WTC11 (cell line): ENCODE results near the gene ACBD6. TPM values are rescaled to one million over a fixed set of nuclear protein-coding genes. Genes with fewer than 3 reads are reported as not detected.

Experiments
- ATAC-seq: fragments of 200-7000 bp; cut with Tn5 transposase; 2 replicates; pipeline ENCODE4 v1.10.0; 2021; ENCODE audit warnings: mild to moderate bottlenecking, moderate library complexity
- CTCF ChIA-PET: fragments of 300-600 bp; sonication (Branson Sonifier 250); formaldehyde crosslinking; loops from one replicate; lab custom pipeline; 2021; ENCODE audit warnings: antibody characterized with exemption; lab: Charles Lee
- POLR2A ChIA-PET: fragments of 350-600 bp; sonication (Branson Sonifier 250); formaldehyde crosslinking; loops from one replicate; lab custom pipeline; 2021; ENCODE audit warnings: antibody characterized with exemption; lab: Charles Lee
- DNase-seq: peaks from one replicate; pipeline ENCODE4 v3.0.0; 2021; ENCODE audit warnings: low spot score
- H3K27ac Mint-ChIP-seq: 2 replicates; pipeline ENCODE4 v1.8.0; 2021; ENCODE audit warnings: mixed read lengths
- H3K27me3 Mint-ChIP-seq: 2 replicates; pipeline ENCODE4 v1.8.0; 2021; ENCODE audit warnings: low read depth, mild to moderate bottlenecking, moderate library complexity, mixed read lengths
- H3K36me3 Mint-ChIP-seq: 2 replicates; pipeline ENCODE4 v1.8.0; 2021; ENCODE audit warnings: mixed read lengths
- H3K4me1 Mint-ChIP-seq: 2 replicates; pipeline ENCODE4 v1.8.0; 2022; ENCODE audit warnings: mixed read lengths
- H3K4me3 Mint-ChIP-seq: 2 replicates; pipeline ENCODE4 v1.8.0; 2021; ENCODE audit warnings: mild to moderate bottlenecking, moderate library complexity, mixed read lengths
- H3K9me3 Mint-ChIP-seq: 2 replicates; pipeline ENCODE4 v1.8.0; 2021; ENCODE audit warnings: mixed read lengths
- CREM ChIP-seq: sonication (generic); formaldehyde crosslinking; IDR thresholded peaks from 2 replicates; pipeline ENCODE4 v1.8.1; 2022; ENCODE audit warnings: mild to moderate bottlenecking, missing genetic modification reagents, moderate library complexity
- FOXJ3 ChIP-seq: sonication (generic); formaldehyde crosslinking; IDR thresholded peaks from 2 replicates; pipeline ENCODE4 v1.9.0; 2021; ENCODE audit warnings: missing genetic modification reagents, mild to moderate bottlenecking, borderline replicate concordance
- GABPB1 ChIP-seq: sonication (generic); formaldehyde crosslinking; IDR thresholded peaks from 2 replicates; pipeline ENCODE4 v1.8.1; 2023; ENCODE audit warnings: mild to moderate bottlenecking, missing genetic modification reagents
- GRHL2 ChIP-seq: fragments of 250-450 bp; sonication (Bioruptor Pico); IDR thresholded peaks from 2 replicates; pipeline ENCODE4 v1.8.0; 2022; ENCODE audit warnings: mild to moderate bottlenecking, moderate library complexity; ENCODE audit not compliant: insufficient replicate concordance, severe bottlenecking
- JAZF1 ChIP-seq: fragments of 250-450 bp; sonication (Bioruptor Pico); IDR thresholded peaks from 2 replicates; pipeline ENCODE4 v1.9.0; 2021; ENCODE audit warnings: moderate library complexity, mild to moderate bottlenecking, inconsistent platforms
- NR2C2 ChIP-seq: sonication (generic); formaldehyde crosslinking; IDR thresholded peaks from 2 replicates; pipeline ENCODE4 v1.8.0; 2022; ENCODE audit warnings: mild to moderate bottlenecking, missing genetic modification reagents
- SMAD3 ChIP-seq: sonication (generic); formaldehyde crosslinking; IDR thresholded peaks from 2 replicates; pipeline ENCODE4 v1.8.0; 2022; ENCODE audit warnings: missing genetic modification reagents, mild to moderate bottlenecking, borderline replicate concordance
- TEAD1 ChIP-seq: sonication (generic); formaldehyde crosslinking; IDR thresholded peaks from 2 replicates; pipeline ENCODE4 v1.8.0; 2022; ENCODE audit warnings: mild to moderate bottlenecking, missing genetic modification reagents
- ZNF121 ChIP-seq: sonication (generic); formaldehyde crosslinking; IDR thresholded peaks from 2 replicates; pipeline ENCODE4 v1.8.0; 2023; ENCODE audit warnings: missing genetic modification reagents
- ZNF396 ChIP-seq: fragments of 250-450 bp; sonication (Bioruptor Pico); IDR thresholded peaks from 2 replicates; pipeline ENCODE4 v1.8.0; 2021; ENCODE audit warnings: mild to moderate bottlenecking, moderate library complexity, borderline replicate concordance
- ZNF671 ChIP-seq: fragments of 250-450 bp; sonication (Bioruptor Pico); IDR thresholded peaks from 2 replicates; pipeline ENCODE4 v1.8.0; 2021; ENCODE audit warnings: mild to moderate bottlenecking
- total RNA-seq: library from RNA; stranded (reverse); gene quantifications from 3 replicates; pipeline ENCODE4 v1.2.3, GENCODE V29; 2021
- TF ChIP-seq, protein P1 (sequence below): sonication (generic); formaldehyde crosslinking; IDR thresholded peaks from 2 replicates; pipeline ENCODE4 v1.8.0; 2022; ENCODE audit warnings: mild to moderate bottlenecking, missing genetic modification reagents
- TF ChIP-seq, protein P2 (sequence below): sonication (generic); formaldehyde crosslinking; IDR thresholded peaks from 2 replicates; pipeline ENCODE4 v1.8.1; 2022; ENCODE audit warnings: low read depth, mild to moderate bottlenecking, moderate library complexity, missing genetic modification reagents, borderline replicate concordance
- TF ChIP-seq, protein P3 (sequence below): sonication (generic); formaldehyde crosslinking; IDR thresholded peaks from 2 replicates; pipeline ENCODE4 v1.8.0; 2023; ENCODE audit warnings: mild to moderate bottlenecking, missing genetic modification reagents
- TF ChIP-seq, protein P4 (sequence below): fragments of 250-450 bp; sonication (Bioruptor Pico); IDR thresholded peaks from 2 replicates; pipeline ENCODE4 v1.9.0; 2021; ENCODE audit warnings: mild to moderate bottlenecking
- TF ChIP-seq, protein P5 (sequence below): sonication (generic); formaldehyde crosslinking; IDR thresholded peaks from 2 replicates; pipeline ENCODE4 v1.8.1; 2022; ENCODE audit warnings: mild to moderate bottlenecking, moderate library complexity, missing genetic modification reagents
- TF ChIP-seq, protein P6 (sequence below): sonication (generic); formaldehyde crosslinking; IDR thresholded peaks from 2 replicates; pipeline ENCODE4 v1.8.0; 2022; ENCODE audit warnings: mild to moderate bottlenecking, missing genetic modification reagents
- TF ChIP-seq, protein P7 (sequence below): fragments of 250-450 bp; sonication (Bioruptor Pico); IDR thresholded peaks from 2 replicates; pipeline ENCODE4 v2.1.2; 2022; ENCODE audit warnings: mild to moderate bottlenecking, moderate library complexity
- TF ChIP-seq, protein P8 (sequence below): sonication (generic); formaldehyde crosslinking; IDR thresholded peaks from 2 replicates; pipeline ENCODE4 v1.8.1; 2023; ENCODE audit warnings: mild to moderate bottlenecking, missing genetic modification reagents
- TF ChIP-seq, protein P9 (sequence below): sonication (generic); formaldehyde crosslinking; conservative IDR thresholded peaks from 2 replicates; pipeline ENCODE4 v1.8.1; 2022; ENCODE audit warnings: mild to moderate bottlenecking, missing genetic modification reagents

The ACBD6 gene
- total RNA-seq, 1 experiment from 2014 or later, result 53.5 TPM

DNA sequence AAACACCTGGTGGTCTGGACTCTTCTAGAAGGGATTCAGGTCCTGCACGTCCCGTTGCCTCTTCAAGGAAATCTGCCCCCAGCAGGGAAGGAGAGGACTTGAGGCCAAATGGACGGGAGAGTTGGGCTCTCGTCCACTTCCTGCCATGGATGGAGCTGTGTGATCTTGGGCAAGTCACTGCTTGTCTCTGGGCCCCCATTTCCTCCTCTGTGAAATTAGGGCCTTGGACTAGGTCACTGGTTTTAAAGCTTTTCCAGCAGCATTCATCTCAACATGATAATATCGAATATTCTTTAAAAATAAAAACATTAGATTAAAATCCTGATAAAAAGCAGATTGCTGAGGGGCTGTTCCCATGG, 245.4 kb downstream of the ACBD6 start:
- CTCF ChIA-PET, result interaction anchor here (0.6 to 1.0 kb wide), 4 partner anchors 13 to 170 kb away, joined by 3 to 4 read pairs (median 3); no protein-coding TSS in a partner anchor
- no peak for ATAC-seq

DNA sequence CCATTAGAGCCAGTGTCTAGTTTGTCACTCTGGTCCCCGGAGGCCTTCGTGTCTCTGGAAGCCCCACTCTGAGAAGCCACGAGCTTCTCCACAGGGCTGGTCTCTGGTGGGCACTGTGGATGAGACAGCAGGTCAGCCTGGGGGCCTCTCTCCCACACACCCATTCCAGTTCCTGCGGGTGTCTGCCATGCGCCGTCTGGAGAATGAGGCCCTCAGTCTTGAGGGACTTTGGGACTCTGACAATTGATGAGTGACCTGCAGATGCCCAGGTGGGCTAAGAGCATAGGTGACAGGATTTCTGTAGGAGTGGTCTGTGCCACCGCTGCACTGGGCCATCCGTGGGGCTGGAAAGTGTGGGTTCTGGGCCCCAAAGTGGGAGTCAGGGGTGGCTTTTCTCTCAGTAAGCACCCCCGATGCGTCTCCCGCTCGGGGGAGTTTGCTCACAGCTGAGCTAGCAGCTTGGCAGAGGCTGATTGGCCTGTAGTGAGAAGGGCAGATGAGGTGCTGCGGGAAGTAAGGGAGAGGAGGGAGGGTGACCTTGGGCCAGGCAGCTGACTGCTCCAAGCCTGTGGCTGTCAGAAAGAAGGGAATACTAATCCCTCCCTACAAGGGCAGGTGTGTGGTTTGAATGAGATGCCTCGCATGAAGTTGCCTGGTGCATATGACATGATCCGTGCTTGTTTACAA, 245.9 kb downstream of the ACBD6 start:
- H3K9me3 Mint-ChIP-seq, result no peaks in the 10 kb centered on the region
- ATAC-seq (no peak; the same call in 1 of the 2 replicates), DNase-seq (no peak)
- CTCF ChIA-PET, result interaction anchor here (0.7 to 1.3 kb wide), 3 partner anchors 27 to 159 kb away, joined by 3 to 4 read pairs (median 4); no protein-coding TSS in a partner anchor
- H3K4me3 Mint-ChIP-seq, result no peak overlapping the region
- POLR2A ChIA-PET, result no interaction called here
- peaks cover 31% of the 10 kb centered on the region for H3K4me1 Mint-ChIP-seq
- H3K36me3 Mint-ChIP-seq, result peaks cover 4% of the 10 kb centered on the region; the same call in 1 of the 2 replicates
- H3K27ac Mint-ChIP-seq, result peak overlapping the region; percentile 89
- H3K27me3 Mint-ChIP-seq, result no peaks in the 10 kb centered on the region; the same call in 1 of the 2 replicates
- TF ChIP-seq GRHL2 (no peak), ZNF671 (no peak), CREM (CRISPR knock-in tag) (no peak)
- TF ChIP-seq, protein P1, sequence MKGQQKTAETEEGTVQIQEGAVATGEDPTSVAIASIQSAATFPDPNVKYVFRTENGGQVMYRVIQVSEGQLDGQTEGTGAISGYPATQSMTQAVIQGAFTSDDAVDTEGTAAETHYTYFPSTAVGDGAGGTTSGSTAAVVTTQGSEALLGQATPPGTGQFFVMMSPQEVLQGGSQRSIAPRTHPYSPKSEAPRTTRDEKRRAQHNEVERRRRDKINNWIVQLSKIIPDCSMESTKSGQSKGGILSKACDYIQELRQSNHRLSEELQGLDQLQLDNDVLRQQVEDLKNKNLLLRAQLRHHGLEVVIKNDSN (CRISPR knock-in tag), result no peak
- TF ChIP-seq, protein P2, sequence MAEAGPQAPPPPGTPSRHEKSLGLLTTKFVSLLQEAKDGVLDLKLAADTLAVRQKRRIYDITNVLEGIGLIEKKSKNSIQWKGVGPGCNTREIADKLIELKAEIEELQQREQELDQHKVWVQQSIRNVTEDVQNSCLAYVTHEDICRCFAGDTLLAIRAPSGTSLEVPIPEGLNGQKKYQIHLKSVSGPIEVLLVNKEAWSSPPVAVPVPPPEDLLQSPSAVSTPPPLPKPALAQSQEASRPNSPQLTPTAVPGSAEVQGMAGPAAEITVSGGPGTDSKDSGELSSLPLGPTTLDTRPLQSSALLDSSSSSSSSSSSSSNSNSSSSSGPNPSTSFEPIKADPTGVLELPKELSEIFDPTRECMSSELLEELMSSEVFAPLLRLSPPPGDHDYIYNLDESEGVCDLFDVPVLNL (CRISPR knock-in tag), result no peak
- TF ChIP-seq, protein P3, sequence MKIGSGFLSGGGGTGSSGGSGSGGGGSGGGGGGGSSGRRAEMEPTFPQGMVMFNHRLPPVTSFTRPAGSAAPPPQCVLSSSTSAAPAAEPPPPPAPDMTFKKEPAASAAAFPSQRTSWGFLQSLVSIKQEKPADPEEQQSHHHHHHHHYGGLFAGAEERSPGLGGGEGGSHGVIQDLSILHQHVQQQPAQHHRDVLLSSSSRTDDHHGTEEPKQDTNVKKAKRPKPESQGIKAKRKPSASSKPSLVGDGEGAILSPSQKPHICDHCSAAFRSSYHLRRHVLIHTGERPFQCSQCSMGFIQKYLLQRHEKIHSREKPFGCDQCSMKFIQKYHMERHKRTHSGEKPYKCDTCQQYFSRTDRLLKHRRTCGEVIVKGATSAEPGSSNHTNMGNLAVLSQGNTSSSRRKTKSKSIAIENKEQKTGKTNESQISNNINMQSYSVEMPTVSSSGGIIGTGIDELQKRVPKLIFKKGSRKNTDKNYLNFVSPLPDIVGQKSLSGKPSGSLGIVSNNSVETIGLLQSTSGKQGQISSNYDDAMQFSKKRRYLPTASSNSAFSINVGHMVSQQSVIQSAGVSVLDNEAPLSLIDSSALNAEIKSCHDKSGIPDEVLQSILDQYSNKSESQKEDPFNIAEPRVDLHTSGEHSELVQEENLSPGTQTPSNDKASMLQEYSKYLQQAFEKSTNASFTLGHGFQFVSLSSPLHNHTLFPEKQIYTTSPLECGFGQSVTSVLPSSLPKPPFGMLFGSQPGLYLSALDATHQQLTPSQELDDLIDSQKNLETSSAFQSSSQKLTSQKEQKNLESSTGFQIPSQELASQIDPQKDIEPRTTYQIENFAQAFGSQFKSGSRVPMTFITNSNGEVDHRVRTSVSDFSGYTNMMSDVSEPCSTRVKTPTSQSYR (CRISPR knock-in tag), result no peak
- TF ChIP-seq, protein P4, sequence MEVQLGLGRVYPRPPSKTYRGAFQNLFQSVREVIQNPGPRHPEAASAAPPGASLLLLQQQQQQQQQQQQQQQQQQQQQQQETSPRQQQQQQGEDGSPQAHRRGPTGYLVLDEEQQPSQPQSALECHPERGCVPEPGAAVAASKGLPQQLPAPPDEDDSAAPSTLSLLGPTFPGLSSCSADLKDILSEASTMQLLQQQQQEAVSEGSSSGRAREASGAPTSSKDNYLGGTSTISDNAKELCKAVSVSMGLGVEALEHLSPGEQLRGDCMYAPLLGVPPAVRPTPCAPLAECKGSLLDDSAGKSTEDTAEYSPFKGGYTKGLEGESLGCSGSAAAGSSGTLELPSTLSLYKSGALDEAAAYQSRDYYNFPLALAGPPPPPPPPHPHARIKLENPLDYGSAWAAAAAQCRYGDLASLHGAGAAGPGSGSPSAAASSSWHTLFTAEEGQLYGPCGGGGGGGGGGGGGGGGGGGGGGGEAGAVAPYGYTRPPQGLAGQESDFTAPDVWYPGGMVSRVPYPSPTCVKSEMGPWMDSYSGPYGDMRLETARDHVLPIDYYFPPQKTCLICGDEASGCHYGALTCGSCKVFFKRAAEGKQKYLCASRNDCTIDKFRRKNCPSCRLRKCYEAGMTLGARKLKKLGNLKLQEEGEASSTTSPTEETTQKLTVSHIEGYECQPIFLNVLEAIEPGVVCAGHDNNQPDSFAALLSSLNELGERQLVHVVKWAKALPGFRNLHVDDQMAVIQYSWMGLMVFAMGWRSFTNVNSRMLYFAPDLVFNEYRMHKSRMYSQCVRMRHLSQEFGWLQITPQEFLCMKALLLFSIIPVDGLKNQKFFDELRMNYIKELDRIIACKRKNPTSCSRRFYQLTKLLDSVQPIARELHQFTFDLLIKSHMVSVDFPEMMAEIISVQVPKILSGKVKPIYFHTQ (CRISPR knock-in tag), result no peak

More for the DNA sequence above, 245.4 kb downstream of the ACBD6 start:
- H3K27ac Mint-ChIP-seq, result peak overlapping the region; percentile 89
- no peak for TF ChIP-seq JAZF1
- TF ChIP-seq SMAD3 (CRISPR knock-in tag), result no peak
- no peak for TF ChIP-seq GABPB1
- no peak for TF ChIP-seq GRHL2
- no peak for TF ChIP-seq ZNF121 (CRISPR knock-in tag)
- TF ChIP-seq TEAD1, result no peak
- no peak for TF ChIP-seq ZNF396
- TF ChIP-seq, protein P1 (CRISPR knock-in tag), result no peak
- TF ChIP-seq, protein P5, sequence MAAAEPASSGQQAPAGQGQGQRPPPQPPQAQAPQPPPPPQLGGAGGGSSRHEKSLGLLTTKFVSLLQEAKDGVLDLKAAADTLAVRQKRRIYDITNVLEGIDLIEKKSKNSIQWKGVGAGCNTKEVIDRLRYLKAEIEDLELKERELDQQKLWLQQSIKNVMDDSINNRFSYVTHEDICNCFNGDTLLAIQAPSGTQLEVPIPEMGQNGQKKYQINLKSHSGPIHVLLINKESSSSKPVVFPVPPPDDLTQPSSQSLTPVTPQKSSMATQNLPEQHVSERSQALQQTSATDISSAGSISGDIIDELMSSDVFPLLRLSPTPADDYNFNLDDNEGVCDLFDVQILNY (CRISPR knock-in tag), result no peak
- no peak for TF ChIP-seq FOXJ3
- TF ChIP-seq, protein P6, sequence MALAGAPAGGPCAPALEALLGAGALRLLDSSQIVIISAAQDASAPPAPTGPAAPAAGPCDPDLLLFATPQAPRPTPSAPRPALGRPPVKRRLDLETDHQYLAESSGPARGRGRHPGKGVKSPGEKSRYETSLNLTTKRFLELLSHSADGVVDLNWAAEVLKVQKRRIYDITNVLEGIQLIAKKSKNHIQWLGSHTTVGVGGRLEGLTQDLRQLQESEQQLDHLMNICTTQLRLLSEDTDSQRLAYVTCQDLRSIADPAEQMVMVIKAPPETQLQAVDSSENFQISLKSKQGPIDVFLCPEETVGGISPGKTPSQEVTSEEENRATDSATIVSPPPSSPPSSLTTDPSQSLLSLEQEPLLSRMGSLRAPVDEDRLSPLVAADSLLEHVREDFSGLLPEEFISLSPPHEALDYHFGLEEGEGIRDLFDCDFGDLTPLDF (CRISPR knock-in tag), result no peak
- TF ChIP-seq, protein P7, sequence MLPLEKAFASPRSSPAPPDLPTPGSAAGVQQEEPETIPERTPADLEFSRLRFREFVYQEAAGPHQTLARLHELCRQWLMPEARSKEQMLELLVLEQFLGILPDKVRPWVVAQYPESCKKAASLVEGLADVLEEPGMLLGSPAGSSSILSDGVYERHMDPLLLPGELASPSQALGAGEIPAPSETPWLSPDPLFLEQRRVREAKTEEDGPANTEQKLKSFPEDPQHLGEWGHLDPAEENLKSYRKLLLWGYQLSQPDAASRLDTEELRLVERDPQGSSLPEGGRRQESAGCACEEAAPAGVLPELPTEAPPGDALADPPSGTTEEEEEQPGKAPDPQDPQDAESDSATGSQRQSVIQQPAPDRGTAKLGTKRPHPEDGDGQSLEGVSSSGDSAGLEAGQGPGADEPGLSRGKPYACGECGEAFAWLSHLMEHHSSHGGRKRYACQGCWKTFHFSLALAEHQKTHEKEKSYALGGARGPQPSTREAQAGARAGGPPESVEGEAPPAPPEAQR (CRISPR knock-in tag), result no peak
- TF ChIP-seq, protein P8, sequence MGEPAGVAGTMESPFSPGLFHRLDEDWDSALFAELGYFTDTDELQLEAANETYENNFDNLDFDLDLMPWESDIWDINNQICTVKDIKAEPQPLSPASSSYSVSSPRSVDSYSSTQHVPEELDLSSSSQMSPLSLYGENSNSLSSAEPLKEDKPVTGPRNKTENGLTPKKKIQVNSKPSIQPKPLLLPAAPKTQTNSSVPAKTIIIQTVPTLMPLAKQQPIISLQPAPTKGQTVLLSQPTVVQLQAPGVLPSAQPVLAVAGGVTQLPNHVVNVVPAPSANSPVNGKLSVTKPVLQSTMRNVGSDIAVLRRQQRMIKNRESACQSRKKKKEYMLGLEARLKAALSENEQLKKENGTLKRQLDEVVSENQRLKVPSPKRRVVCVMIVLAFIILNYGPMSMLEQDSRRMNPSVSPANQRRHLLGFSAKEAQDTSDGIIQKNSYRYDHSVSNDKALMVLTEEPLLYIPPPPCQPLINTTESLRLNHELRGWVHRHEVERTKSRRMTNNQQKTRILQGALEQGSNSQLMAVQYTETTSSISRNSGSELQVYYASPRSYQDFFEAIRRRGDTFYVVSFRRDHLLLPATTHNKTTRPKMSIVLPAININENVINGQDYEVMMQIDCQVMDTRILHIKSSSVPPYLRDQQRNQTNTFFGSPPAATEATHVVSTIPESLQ (CRISPR knock-in tag), result no peak
- TF ChIP-seq, protein P9, sequence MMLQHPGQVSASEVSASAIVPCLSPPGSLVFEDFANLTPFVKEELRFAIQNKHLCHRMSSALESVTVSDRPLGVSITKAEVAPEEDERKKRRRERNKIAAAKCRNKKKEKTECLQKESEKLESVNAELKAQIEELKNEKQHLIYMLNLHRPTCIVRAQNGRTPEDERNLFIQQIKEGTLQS (CRISPR knock-in tag), result no peak
- no peak for TF ChIP-seq NR2C2 (CRISPR knock-in tag)
- H3K36me3 Mint-ChIP-seq, result peaks cover 4% of the 10 kb centered on the region; the same call in 1 of the 2 replicates
- DNase-seq, result no peak
- POLR2A ChIA-PET, result no interaction called here
- no peak overlapping the region for H3K4me3 Mint-ChIP-seq
- H3K27me3 Mint-ChIP-seq, result no peaks in the 10 kb centered on the region; the same call in 1 of the 2 replicates
- H3K4me1 Mint-ChIP-seq, result peaks cover 31% of the 10 kb centered on the region
- H3K9me3 Mint-ChIP-seq, result no peaks in the 10 kb centered on the region
